ENCODE data around the gene PDZD4. TPM values are rescaled to one million over a fixed set of nuclear protein-coding genes. Genes with fewer than 3 reads are reported as not detected.

Gene PDZD4
- total and polyA plus RNA-seq, 2 of the 4 experiments (the other 2 are of a cell fraction): under 0.01 to 0.38 TPM

GRCh38 chrX:153828723-153829548, 1.4 kb downstream of the PDZD4 start:
- no peak overlapping the region for H2AK5ac ChIP-seq (ENCODE audit: low read depth, low read length)
- H3K18ac ChIP-seq (ENCODE audit: low read depth, low read length): no peak overlapping the region
- no peak overlapping the region for H2BK20ac ChIP-seq (ENCODE audit: low read depth, low read length)
- no peak overlapping the region for H3K4me2 ChIP-seq (ENCODE audit: low read depth, low read length)
- in situ Hi-C loops (cut with MboI; ENCODE audit: low sequenced_read_pairs) (no loop called here), intact Hi-C loops (cut with micrococcal nuclease) (loop anchor here (2.0 kb wide), 1 partner anchor 72 kb away; no protein-coding TSS in a partner anchor), dilution Hi-C loops (cut with HindIII; ENCODE audit: low sequenced_read_pairs, unreplicated experiment) (no loop called here)
- POLR2A ChIA-PET (ENCODE audit: unreplicated experiment): no interaction called here
- no peak overlapping the region for H2BK120ac ChIP-seq (ENCODE audit: low read depth, low read length)
- no peak overlapping the region for H2BK15ac ChIP-seq (ENCODE audit: low read depth, low read length)
- WGBS, 2 experiments (ENCODE audit: extremely low coverage in 2 of 2, insufficient read length in 1 of 2): 28% methylated on average over 7 of the region's 50 CpGs; no CpG with 5 or more reads in 1 of the 2 experiments
- H3K14ac ChIP-seq (replicated peaks; ENCODE audit: low read depth, low read length): no peak overlapping the region
- H3K4me1 ChIP-seq (ENCODE audit: control insufficient read depth, insufficient read depth, low read length): no peaks in the 10 kb centered on the region
- peak overlapping the region; percentile 21 for H2AFZ ChIP-seq (replicated peaks; ENCODE audit: low read length, poor library complexity)
- no peak overlapping the region for H4K91ac ChIP-seq (ENCODE audit: insufficient read depth, low read depth, low read length)
- BruUV-seq (replicated peaks): no TSS peak
- H2BK5ac ChIP-seq (ENCODE audit: low read depth, low read length, poor library complexity, severe bottlenecking): no peak overlapping the region
- peaks cover 54% of the 10 kb centered on the region for H3K27me3 ChIP-seq (ENCODE audit: control insufficient read depth, insufficient read depth, low read length)
- no peaks in the 10 kb centered on the region for H3K36me3 ChIP-seq (ENCODE audit: control insufficient read depth, insufficient read depth, low read length)
- H3K27ac ChIP-seq (ENCODE audit: insufficient read depth, low read length): no peak overlapping the region
- H3K9ac ChIP-seq (ENCODE audit: low read depth, low read length): no peak overlapping the region
- H3K79me1 ChIP-seq (ENCODE audit: low read depth in 1 of 2, low read length in 2 of 2): no peaks in the 10 kb centered on the region
- no peak overlapping the region for H3K23ac ChIP-seq (ENCODE audit: low read depth, low read length)
- no peaks in the 10 kb centered on the region; the same call in 1 of the 2 replicates for H4K20me1 ChIP-seq (ENCODE audit: insufficient read depth, low read length)
- H2AK9ac ChIP-seq (replicated peaks; ENCODE audit: low read depth, low read length, poor library complexity): no peak overlapping the region
- H4K8ac ChIP-seq (ENCODE audit: low read depth in 2 of 2, low read length in 2 of 2): no peak overlapping the region
- peak; percentile 35 for ATAC-seq (ENCODE audit: low read depth)
- no peaks in the 10 kb centered on the region for H3K9me1 ChIP-seq (ENCODE audit: insufficient read depth, low read length)
- H3K9me3 ChIP-seq (ENCODE audit: control insufficient read depth, insufficient read depth, low read length): peaks cover 16% of the 10 kb centered on the region; the same call in 1 of the 2 replicates
- no peak for DNase-seq
- H3K56ac ChIP-seq (ENCODE audit: extremely low read depth, insufficient read depth, low read length): no peak overlapping the region
- no peak overlapping the region for H4K5ac ChIP-seq (ENCODE audit: low read depth, low read length)
- CTCF ChIA-PET: no interaction called here
- H3K4ac ChIP-seq (ENCODE audit: low read depth, low read length): no peak overlapping the region
- no peak overlapping the region for H3K4me3 ChIP-seq (ENCODE audit: insufficient read depth, low read depth, low read length)
- TF ChIP-seq RCOR1 (IDR thresholded peaks at IDR 0.05; ENCODE audit: insufficient replicate concordance, low read length): no peak
- TF ChIP-seq NFE2L2 (IDR thresholded peaks at IDR 0.05; ENCODE audit: low read depth, low read length): no peak
- no peak for TF ChIP-seq CEBPB (IDR thresholded peaks at IDR 0.05; ENCODE audit: low read depth, low read length)
- TF ChIP-seq MXI1 (IDR thresholded peaks at IDR 0.05; ENCODE audit: borderline replicate concordance, low read depth, low read length): no peak
- TF ChIP-seq POLR2A (IDR thresholded peaks at IDR 0.05; ENCODE audit: low read depth, low read length): no peak
- no peak for TF ChIP-seq ELK1 (IDR thresholded peaks at IDR 0.05; ENCODE audit: borderline replicate concordance, low read depth, low read length)
- no peak for TF ChIP-seq RAD21 (IDR thresholded peaks at IDR 0.05; ENCODE audit: low read length)
- no peak for TF ChIP-seq BHLHE40 (IDR thresholded peaks at IDR 0.05; ENCODE audit: low read depth, low read length)
- no peak for TF ChIP-seq SMC3 (IDR thresholded peaks at IDR 0.05; ENCODE audit: low read depth, low read length)
- TF ChIP-seq USF2 (IDR thresholded peaks at IDR 0.05; ENCODE audit: low read depth, low read length): no peak
- TF ChIP-seq CTCF (conservative IDR thresholded peaks at IDR 0.05; ENCODE audit: low read depth, low read length): no peak
- TF ChIP-seq FOS (IDR thresholded peaks at IDR 0.05; ENCODE audit: low read depth, low read length): no peak
- TF ChIP-seq MAFK (IDR thresholded peaks at IDR 0.05; ENCODE audit: low read depth, low read length): no peak
- no peak for TF ChIP-seq RFX5 (IDR thresholded peaks at IDR 0.05; ENCODE audit: low read depth, low read length)
- no peak for TF ChIP-seq MAZ (IDR thresholded peaks at IDR 0.05; ENCODE audit: borderline replicate concordance, low read depth, low read length)

Data from IMR-90 (cell line).